Right lobe of liver (tissue), 6 donors: ENCODE results near the gene KSR2. TPM values are rescaled to one million over a fixed set of nuclear protein-coding genes. Genes with fewer than 3 reads are reported as not detected.

ENCODE experiments used
- ATAC-seq, 4 donors: fragments of 200-7000 bp; cut with Tn5 transposase; one replicate each; pipeline ENCODE4 v1.9.1; 2020; ENCODE audit warnings: mild to moderate bottlenecking in 4 of 4, moderate library complexity in 4 of 4
- DNase-seq, 3 donors: peaks; one replicate each; pipeline ENCODE4 v3.0.0-alpha.2; 2020
- H3K27ac ChIP-seq, 3 donors: fragments of 200-600 bp; one replicate each; pipeline ENCODE4 v1.8.0; 2022
- H3K27me3 ChIP-seq, 2 donors: fragments of 200-600 bp; one replicate each; pipeline ENCODE4 v1.8.0; 2022
- H3K36me3 ChIP-seq, 4 donors: fragments of 200-600 bp; sonication (generic) in 1 of 4; one replicate each; pipeline versions ENCODE4 v1.5.1 to v1.8.0; 2017 to 2022; ENCODE audit warnings: control low read depth in 1 of 4
- H3K4me1 ChIP-seq, 4 donors: fragments of 200-600 bp; sonication (generic) in 1 of 4; one replicate each; pipeline versions ENCODE4 v1.5.1 to v1.8.0; 2017 to 2022; ENCODE audit warnings: control low read depth in 1 of 4
- H3K4me3 ChIP-seq, 3 donors: fragments of 200-600 bp; one replicate each; pipeline ENCODE4 v1.8.0; 2022
- H3K9me3 ChIP-seq, 4 donors: fragments of 200-600 bp; sonication (generic) in 1 of 4; one replicate each; pipeline versions ENCODE4 v1.5.1 to v1.8.0; 2017 to 2022; ENCODE audit warnings: control low read depth in 1 of 4
- POLR2A ChIP-seq: fragments of 450-650 bp; IDR thresholded peaks from one replicate; pipeline ENCODE4 v1.6.1; 2017; ENCODE audit warnings: antibody characterized with exemption, mild to moderate bottlenecking
- WGBS: methylation state at CpG from one replicate; pipeline ENCODE4 v1.1.6; 2018; ENCODE audit warnings: low coverage, low lambda C conversion rate; ENCODE audit not compliant: insufficient coverage; ENCODE audit errors: missing lambda C conversion rate; 5-methylcytosine and 5-hydroxymethylcytosine counted together
- intact Hi-C, 2 donors: fragments of 100-400 bp; cut with DNase I; formaldehyde crosslinking; loops; one replicate each; pipeline versions ENCODE4 v1.11.2 to v1.14.1; 2022
- total RNA-seq, 6 experiments: library from RNA; depleted of rRNA in 2 of 6; stranded (reverse); fragments of >200 nt in 2 of 6; fragmentation: NEBNext Ultra II Directional in 3 of 6; extraction: Animal tissue kit (Norgen Biotek cat#: 25700) in 3 of 6; gene quantifications; one replicate each; pipeline versions ENCODE4 v1.1.0 to v1.2.4, GENCODE V29; 2016 to 2023
- TF ChIP-seq, protein P1 (sequence below), 4 donors: fragments of 200-600 bp in 3 of 4; fragments of 450-650 bp in 1 of 4; IDR thresholded peaks; one replicate each; pipeline versions ENCODE4 v1.5.1 to v1.8.0; 2016 to 2022; ENCODE audit warnings: antibody characterized with exemption in 4 of 4, mild to moderate bottlenecking in 2 of 4
- donor health status: DM: no; HTN: yes; CAD: no.
- donor health status: DM: no; HTN: no; CAD: no.
- donor health status: DM: no; HTN: no; CAD: no.
- donor health status: DM: no; HTN: yes; CAD: no.
- donor health status: DM: no; HTN: yes; CAD: no.

Gene KSR2
- total RNA-seq, 6 experiments from 2014 or later: 0.02 to 0.07 (median 0.02) TPM; not detected in 2

GRCh38 chr12:117567644-117568216, 401.1 kb downstream of the KSR2 start:
- no peaks in the 10 kb centered on the region for H3K36me3 ChIP-seq
- no peak for ATAC-seq
- no peak overlapping the region for H3K27ac ChIP-seq
- no peak for TF ChIP-seq POLR2A
- TF ChIP-seq, protein P1, sequence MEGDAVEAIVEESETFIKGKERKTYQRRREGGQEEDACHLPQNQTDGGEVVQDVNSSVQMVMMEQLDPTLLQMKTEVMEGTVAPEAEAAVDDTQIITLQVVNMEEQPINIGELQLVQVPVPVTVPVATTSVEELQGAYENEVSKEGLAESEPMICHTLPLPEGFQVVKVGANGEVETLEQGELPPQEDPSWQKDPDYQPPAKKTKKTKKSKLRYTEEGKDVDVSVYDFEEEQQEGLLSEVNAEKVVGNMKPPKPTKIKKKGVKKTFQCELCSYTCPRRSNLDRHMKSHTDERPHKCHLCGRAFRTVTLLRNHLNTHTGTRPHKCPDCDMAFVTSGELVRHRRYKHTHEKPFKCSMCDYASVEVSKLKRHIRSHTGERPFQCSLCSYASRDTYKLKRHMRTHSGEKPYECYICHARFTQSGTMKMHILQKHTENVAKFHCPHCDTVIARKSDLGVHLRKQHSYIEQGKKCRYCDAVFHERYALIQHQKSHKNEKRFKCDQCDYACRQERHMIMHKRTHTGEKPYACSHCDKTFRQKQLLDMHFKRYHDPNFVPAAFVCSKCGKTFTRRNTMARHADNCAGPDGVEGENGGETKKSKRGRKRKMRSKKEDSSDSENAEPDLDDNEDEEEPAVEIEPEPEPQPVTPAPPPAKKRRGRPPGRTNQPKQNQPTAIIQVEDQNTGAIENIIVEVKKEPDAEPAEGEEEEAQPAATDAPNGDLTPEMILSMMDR (IDR thresholded peaks at IDR 0.05): no peak
- no peaks in the 10 kb centered on the region for H3K9me3 ChIP-seq
- H3K27me3 ChIP-seq: no peaks in the 10 kb centered on the region
- no peaks in the 10 kb centered on the region for H3K4me1 ChIP-seq
- DNase-seq: no peak
- intact Hi-C loops: no loop called here
- WGBS: 53% methylated on average over 7 of the region's 9 CpGs
- no peak overlapping the region for H3K4me3 ChIP-seq

- Histone ChIP-seq H3K4me1 (no peaks in the 10 kb centered on the region), H3K36me3 (no peaks in the 10 kb centered on the region), H3K27ac (no peak overlapping the region), H3K4me3 (no peak overlapping the region), H3K9me3 (no peaks in the 10 kb centered on the region), H3K27me3 (no peaks in the 10 kb centered on the region)
- ATAC-seq (no peak), DNase-seq (no peak)
- WGBS: 72% methylated on average over 9 of the region's 9 CpGs
- TF ChIP-seq, protein P1 (IDR thresholded peaks at IDR 0.05): no peak
- no peak for TF ChIP-seq POLR2A
- intact Hi-C loops: no loop called here
Measured at GRCh38 chr12:117564881-117565280, 403.9 kb downstream of the KSR2 start.

DNA sequence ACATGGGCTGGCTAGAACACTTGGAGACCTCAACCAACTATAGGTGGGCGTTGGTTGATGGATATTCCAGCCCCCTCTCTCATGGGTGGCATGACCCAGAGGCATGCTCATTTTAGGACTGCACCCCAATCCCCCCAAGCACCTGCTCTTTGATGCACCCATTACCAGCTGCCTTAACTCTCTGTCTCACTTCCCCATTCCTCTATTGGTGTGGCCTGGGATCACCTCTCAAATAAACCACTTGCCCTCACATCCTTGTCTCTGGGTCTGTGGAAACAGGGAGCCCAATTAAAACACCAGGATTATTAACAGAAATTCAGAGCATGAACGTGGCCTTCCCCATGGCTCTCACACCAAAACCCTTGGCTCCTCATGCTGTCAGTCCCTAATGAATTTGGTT, 405.1 kb downstream of the KSR2 start:
- Histone ChIP-seq H3K36me3 (no peaks in the 10 kb centered on the region), H3K27me3 (no peaks in the 10 kb centered on the region), H3K4me3 (no peak overlapping the region), H3K27ac (no peak overlapping the region), H3K9me3 (no peaks in the 10 kb centered on the region), H3K4me1 (no peaks in the 10 kb centered on the region)
- intact Hi-C loops: no loop called here
- ATAC-seq: no peak
- 20% methylated on average over 1 of the region's 2 CpGs for WGBS
- no peak for TF ChIP-seq POLR2A
- TF ChIP-seq, protein P1 (IDR thresholded peaks at IDR 0.05): no peak
- DNase-seq: no peak

DNA sequence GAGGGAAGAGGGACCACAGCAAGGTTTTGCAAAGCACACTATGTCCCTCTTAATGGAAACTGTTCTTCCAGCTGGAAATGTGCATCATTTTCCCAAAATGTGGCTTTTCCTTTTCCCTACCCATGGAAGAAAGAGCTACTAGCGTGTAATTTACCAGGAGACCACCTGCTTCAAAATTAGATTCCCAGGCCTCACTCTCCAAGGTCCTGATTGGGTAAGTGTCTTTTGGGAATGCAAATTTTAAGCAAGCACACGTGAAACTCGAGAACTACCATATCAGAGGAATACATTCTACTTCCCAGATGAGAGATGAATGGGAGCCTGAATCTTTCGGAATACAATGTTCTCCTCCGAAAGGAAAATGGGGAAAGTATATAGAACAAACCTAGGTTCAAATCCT, 405.8 kb downstream of the KSR2 start:
- WGBS: 66% methylated on average over 5 of the region's 5 CpGs
- H3K9me3 ChIP-seq: no peaks in the 10 kb centered on the region
- intact Hi-C loops: no loop called here
- ATAC-seq: no peak
- H3K4me1 ChIP-seq: no peaks in the 10 kb centered on the region
- TF ChIP-seq, protein P1 (IDR thresholded peaks at IDR 0.05): no peak
- no peak for TF ChIP-seq POLR2A
- H3K36me3 ChIP-seq: no peaks in the 10 kb centered on the region
- no peak overlapping the region for H3K27ac ChIP-seq
- no peak for DNase-seq
- no peak overlapping the region for H3K4me3 ChIP-seq
- no peaks in the 10 kb centered on the region for H3K27me3 ChIP-seq

GRCh38 chr12:117561990-117562389, 406.8 kb downstream of the KSR2 start:
- DNase-seq (no peak), ATAC-seq (no peak)
- H3K4me3 ChIP-seq: no peak overlapping the region
- H3K9me3 ChIP-seq: no peaks in the 10 kb centered on the region
- no peak overlapping the region for H3K27ac ChIP-seq
- WGBS: 17% methylated on average over 2 of the region's 2 CpGs
- intact Hi-C loops: no loop called here
- no peak for TF ChIP-seq POLR2A
- TF ChIP-seq, protein P1 (IDR thresholded peaks at IDR 0.05): no peak
- no peaks in the 10 kb centered on the region for H3K4me1 ChIP-seq
- no peaks in the 10 kb centered on the region for H3K27me3 ChIP-seq
- no peaks in the 10 kb centered on the region for H3K36me3 ChIP-seq
